IMR-90 (cell line): ENCODE measurements around the gene AJM1.

Experiments used
- CTCF ChIP-seq: conservative IDR thresholded peaks from 2 replicates; pipeline ENCODE4 v1.5.1; 2012; ENCODE audit warnings: mild to moderate bottlenecking, low read depth, low read length, improper control_type of control experiment
- ELK1 ChIP-seq: fragments of 150-350 bp; IDR thresholded peaks from 2 replicates; pipeline ENCODE4 v1.6.1; 2016; ENCODE audit warnings: low read depth, mild to moderate bottlenecking, low read length, moderate library complexity, borderline replicate concordance
- MAZ ChIP-seq: IDR thresholded peaks from 2 replicates; pipeline ENCODE4 v1.6.1; 2012; ENCODE audit warnings: low read depth, mild to moderate bottlenecking, low read length, improper control_type of control experiment, moderate library complexity, borderline replicate concordance
- POLR2A ChIP-seq: IDR thresholded peaks from 2 replicates; pipeline ENCODE4 v1.6.1; 2012; ENCODE audit warnings: mild to moderate bottlenecking, low read depth, low read length
- RFX5 ChIP-seq: IDR thresholded peaks from 2 replicates; pipeline ENCODE4 v1.8.0; 2012; ENCODE audit warnings: low read depth, mild to moderate bottlenecking, low read length, moderate library complexity
- USF2 ChIP-seq: fragments of 150-350 bp; IDR thresholded peaks from 2 replicates; pipeline ENCODE4 v1.6.1; 2017; ENCODE audit warnings: mild to moderate bottlenecking, antibody characterized with exemption, low read length, low read depth

- TF ChIP-seq POLR2A = no peak
- no peak for TF ChIP-seq ELK1
- no peak for TF ChIP-seq RFX5
- TF ChIP-seq CTCF = no peak
- TF ChIP-seq USF2 = no peak
- no peak for TF ChIP-seq MAZ
Measured at GRCh38 chr9:136844761-136845464, 2.6 kb downstream of the AJM1 start.
